GM12874 (cell line): Measurements from ENCODE around the gene NUDCD3.

Experiments used
- CTCF ChIP-seq: IDR thresholded peaks from 2 replicates; pipeline ENCODE4 v1.5.1; 2011; ENCODE audit warnings: low read depth, mild to moderate bottlenecking, control low read depth, low read length, moderate library complexity; ENCODE audit not compliant: insufficient read depth

Gene NUDCD3

DNA sequence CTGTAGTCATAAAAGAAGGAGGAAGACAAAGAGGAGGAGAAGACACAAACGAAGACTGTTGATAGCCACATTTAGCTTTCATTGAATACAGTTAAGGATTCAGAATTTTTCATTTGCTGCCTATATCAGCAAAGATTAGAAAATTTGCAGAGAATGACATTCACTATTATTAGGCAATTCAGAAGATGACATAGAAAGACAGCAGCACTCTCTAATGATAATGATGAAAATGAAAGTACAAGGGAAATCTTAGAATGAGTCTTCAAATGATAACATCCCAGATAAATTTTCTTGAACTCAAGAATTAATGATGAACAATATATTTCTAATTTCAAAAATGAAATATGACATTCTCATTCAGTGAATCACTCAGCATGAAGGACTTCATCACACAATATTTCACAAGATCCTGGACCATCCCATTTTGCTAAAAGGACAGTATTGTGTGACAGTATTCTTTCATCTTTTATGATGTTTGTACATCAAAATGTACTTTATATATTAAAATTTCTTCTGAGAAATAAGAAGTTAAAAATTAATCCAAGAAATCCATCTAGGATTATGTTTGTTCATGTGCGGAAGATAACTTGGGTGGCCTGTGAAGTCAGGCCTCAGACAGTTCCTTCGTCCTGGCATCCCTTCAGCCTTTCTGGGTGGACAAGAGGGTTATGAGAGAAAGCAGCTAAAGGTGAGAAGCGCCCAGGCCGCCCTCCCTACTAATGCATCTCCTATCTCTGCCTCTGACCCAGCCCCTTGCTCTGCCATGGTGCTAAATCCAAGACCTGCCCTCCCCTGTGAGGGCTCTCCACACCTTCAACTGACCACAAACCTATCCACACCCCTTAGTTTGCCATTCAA lies 117.7 kb downstream of the NUDCD3 start:
- TF ChIP-seq CTCF = no peak

GRCh38 chr7:44368885-44369284 lies 121.6 kb downstream of the NUDCD3 start:
- no peak for TF ChIP-seq CTCF

GRCh38 chr7:44368455-44368854 lies 122.0 kb downstream of the NUDCD3 start:
- no peak for TF ChIP-seq CTCF

- TF ChIP-seq CTCF = no peak
These were observed 122.9 kb downstream of the NUDCD3 start for GRCh38 chr7:44367475-44368043.

DNA sequence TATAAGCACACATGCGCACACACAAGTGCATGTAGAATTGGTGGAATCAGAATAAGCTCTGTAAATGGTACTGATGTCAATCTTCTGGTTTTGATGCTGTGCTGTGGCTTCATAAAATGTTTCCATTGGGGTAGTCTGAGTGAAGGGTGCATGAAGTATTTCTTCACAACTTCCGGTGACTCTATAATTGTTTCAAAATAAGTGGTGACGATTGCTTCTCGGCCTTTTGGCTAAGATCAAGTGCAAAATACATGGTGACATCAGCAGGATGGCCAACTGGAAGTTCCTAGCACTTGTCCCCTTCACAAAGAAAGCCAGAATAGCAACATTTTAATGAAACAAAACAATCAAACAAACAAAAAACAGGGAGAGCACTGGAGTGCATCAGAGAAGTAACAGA lies 123.5 kb downstream of the NUDCD3 start:
- TF ChIP-seq CTCF = no peak

GRCh38 chr7:44353668-44354067 lies 136.8 kb downstream of the NUDCD3 start:
- TF ChIP-seq CTCF = no peak

DNA sequence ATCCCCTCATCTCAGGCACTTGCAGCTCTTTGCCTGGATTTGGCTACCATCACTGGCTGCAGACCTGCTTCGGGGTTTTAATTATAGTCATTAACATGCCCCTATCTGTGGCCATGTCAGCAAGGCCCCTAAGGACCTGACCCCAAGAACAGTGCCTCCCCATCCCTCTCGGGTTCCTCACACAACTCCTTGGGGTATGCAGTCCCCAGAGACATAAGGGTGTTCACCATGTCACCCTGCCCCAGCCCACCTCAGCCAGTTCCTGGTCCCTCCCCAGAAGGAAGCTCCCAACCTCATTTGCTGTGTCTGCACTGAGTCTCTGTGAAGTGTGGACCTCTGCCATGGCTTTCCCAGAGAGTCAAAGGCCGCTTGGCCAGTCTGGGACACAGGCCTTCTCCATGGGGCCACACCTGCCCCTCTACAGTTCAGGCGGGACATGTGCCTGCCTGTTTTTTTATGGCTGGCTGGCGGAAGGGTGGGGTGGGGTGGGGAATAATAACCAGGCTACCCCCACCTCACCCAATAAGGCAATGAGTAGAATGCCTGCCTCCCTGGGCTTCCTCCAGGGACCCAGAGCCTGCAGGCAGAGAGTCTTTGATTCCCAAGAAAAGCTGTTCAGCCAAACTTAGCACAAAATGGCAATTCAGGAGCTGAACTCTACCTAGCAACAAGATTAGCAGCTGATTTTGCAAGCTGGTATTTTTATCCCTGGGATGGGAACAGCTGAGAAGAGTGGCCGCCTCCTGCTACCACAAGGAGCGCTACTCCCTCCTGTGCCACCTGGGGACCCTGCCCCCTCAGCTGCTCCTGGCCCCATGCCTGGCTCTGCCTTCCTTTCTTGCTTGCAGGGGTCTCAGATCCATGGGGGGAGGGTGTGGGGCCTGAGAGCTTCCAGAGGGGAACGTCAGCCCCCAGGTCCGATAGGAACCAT lies 141.3 kb downstream of the NUDCD3 start:
- TF ChIP-seq CTCF = no peak
